Measurements from ENCODE around the gene PRKCZ.

Gene PRKCZ

GRCh38 chr1:2194319-2194897, 144.2 kb downstream of the PRKCZ start, which contains the start of gene FAAP20:
Gene FAAP20 (minus strand): TSS chr1:2194772. CDS start chr1:2194749, 23 bp downstream.
- peak; percentile 58 for DNase-seq (ENCODE audit: low read depth)

DNA sequence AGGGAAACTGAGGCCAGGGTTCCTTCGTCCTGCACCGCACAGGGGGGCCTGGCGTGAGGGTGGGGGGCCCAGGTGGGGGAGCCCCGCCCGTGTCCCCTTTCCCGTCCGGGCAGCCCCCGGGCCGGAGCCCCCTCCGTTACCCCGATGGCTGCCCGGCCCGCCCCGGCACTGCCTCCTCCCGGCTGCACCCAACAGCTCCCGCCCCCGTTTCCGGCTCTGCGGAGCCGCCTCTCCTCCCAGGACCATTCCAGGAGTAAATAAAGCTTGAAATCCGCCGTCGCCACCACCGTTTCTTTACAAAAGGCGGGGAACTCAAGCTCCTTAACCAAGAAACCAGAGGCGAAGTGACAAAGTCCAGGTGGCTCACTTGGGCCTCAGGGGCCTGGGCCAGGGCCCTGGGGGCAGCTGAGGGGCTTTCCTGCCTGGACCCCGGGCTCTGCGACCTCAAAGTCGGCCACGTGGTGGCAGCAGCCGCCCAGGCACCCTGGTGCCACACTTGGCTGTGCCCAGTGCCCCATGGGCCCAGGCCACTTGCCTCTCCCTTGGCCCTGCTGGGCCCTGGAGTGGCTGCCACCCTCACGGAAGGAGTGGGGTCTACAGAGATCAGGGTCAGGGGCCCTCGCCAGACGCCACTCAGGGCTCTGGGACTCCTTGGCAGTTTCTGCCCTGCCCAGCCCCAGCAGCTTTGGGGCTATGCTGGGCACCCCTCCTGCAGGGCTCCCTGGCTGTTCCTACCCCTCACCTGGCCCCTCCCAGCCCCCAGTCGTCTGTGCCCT, 144.9 kb downstream of the PRKCZ start:
- DNase-seq (ENCODE audit: low read depth), result peak; percentile 80

DNA sequence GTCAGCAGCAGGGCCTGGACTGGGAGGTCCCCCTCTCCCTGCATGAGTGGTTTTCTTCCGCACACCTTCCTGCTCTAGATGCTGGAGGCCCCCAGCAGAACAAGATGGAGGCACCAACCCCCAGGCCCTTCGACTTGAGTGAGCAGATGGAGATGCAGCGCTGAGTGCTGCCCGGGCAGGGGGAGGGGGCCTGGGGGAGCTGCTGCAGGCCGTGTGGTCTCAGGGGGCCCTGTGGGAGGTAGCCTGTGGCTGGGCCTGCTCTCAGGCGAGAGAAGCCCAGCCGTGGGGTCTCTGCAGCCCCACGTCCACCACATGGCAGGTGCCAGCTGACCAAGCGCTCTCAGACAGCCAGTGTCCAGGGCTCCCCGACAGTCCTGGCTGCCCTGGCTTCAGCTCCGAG, 145.6 kb downstream of the PRKCZ start:
- no peak for DNase-seq (ENCODE audit: low read depth)

DNA sequence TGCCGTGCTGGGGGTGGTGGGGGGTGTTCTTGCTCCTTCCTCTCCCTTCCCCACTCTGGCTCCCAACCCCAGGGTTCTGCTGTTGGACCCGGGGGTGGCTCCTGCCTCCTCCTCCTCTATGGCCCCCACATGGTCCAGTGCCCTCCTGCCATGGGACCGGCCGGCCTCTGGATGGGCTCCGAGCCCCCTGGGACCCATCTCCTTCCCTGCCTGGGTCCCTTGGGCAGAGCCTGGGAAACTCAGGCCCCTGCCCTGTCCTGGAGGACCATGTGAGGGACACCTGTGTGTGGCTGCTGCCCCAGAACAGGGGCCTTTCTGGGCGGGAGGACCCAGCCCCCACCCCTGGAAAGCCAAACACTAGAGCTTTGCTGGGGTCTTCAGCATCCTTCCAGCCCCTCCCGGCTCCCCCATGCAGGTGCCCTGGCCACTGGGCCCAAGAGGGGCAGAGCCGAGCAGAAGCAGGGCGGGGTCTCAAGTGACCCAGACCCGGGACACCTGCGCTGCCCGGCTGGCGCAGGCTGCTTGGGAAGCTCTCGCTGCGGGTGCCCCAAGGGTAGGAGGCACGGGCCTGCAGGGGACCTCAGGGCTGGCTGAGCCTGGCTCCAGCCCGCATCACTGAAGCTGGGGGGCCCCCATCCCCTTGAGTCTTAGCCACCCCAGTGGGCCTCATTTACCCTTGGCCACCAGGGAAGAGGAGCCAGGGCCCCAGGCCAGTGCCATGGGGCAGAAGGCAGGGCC, 146.9 kb downstream of the PRKCZ start:
- DNase-seq (ENCODE audit: low read depth), result no peak

DNA sequence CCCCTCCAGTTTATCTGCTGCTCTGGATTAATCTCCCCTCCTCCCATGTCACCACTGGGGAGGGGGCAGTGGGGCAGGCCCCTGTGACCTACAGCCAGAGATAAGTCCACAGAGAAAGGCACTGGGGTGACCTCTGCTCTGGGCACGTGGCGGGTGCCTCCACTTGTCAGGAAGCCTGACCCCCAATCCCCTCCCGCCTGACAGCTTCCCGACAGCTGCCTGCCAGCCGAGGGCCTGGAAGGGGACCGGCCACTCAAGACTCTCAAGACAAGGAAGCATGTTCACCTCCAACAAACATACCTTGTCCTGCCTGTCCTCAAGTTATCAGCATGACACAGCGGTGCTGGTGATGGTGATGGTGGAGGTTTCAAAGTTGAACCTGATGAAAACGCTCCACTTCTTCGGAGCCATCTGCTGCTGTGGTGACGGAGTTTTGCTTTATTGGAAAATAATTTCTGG, 147.5 kb downstream of the PRKCZ start:
- DNase-seq (ENCODE audit: low read depth), result no peak

GRCh38 chr1:2198571-2198970, 148.4 kb downstream of the PRKCZ start:
- DNase-seq (ENCODE audit: low read depth), result no peak

DNA sequence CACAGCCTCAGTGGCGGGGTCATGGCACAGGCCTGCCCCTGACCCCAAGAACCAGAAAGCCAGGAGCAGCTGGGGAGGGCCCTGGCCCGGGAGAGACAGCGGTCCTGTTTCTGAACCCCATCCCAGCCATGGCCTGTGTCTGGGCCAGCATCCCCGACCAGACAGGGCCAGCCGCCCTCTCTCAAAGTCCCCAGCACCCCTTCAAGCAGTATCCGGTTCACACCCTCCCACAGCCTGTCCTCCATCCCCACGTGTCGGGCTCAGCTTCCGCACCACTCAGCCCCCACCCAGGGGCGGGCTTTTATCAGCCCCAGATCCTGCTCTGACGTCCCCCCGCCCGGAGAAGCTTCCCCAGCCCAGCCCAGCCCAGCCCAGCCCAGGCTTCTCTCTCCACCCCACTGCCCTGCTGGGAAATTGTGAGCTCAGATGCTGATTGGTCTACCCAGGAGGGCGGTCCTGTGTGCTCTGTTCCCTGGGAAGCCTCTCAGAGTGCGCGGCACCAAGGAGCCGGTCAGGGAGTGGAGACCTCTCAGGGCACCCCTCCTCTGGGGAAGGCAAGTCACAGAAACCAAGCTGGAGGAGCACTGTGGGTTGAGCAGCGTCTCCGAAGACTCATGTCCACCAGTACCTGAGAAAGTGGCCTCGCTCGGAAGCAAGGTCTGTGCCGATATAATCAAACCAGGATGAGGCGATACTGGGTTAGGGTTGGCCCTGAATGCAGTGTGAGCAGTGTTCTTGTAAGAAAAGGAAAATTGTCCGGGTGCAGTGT, 149.0 kb downstream of the PRKCZ start:
- peak; percentile 73 for DNase-seq (ENCODE audit: low read depth)

DNA sequence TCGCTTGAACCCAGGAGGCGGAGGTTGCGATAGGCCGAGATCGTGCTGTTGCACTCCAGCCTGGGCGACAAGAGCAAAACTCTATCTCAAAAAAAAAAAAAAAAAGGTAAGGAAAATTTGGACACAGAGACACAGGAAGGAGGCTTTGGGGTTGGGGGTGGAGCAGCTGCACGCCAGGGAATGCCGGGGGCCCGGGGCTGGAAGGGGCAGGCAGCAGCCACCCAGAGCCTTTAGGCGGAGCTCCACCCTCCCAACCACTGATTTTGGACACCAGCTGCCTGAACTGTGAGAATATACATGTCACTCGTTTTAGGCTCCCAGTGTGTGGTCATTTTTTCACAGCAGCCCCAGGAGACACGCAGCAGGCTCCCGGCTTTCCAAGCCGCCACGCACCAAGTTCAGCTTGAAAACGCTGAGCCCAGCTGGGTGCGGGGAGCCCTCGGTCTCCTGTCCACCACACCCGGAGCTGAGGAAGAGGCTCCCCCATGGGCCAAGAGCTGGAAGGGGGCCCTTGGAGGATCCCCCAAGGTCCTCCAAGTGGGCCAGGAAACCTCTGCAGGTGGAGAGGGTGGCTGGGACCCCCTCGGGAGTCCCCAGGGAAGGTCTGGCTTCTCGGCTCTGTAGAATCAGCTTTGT, 150.2 kb downstream of the PRKCZ start:
- no peak for DNase-seq (ENCODE audit: low read depth)

GRCh38 chr1:2201062-2201461, 150.9 kb downstream of the PRKCZ start:
- no peak for DNase-seq (ENCODE audit: low read depth)

GRCh38 chr1:2202008-2202575, 151.9 kb downstream of the PRKCZ start:
- DNase-seq (ENCODE audit: low read depth), result no peak

DNA sequence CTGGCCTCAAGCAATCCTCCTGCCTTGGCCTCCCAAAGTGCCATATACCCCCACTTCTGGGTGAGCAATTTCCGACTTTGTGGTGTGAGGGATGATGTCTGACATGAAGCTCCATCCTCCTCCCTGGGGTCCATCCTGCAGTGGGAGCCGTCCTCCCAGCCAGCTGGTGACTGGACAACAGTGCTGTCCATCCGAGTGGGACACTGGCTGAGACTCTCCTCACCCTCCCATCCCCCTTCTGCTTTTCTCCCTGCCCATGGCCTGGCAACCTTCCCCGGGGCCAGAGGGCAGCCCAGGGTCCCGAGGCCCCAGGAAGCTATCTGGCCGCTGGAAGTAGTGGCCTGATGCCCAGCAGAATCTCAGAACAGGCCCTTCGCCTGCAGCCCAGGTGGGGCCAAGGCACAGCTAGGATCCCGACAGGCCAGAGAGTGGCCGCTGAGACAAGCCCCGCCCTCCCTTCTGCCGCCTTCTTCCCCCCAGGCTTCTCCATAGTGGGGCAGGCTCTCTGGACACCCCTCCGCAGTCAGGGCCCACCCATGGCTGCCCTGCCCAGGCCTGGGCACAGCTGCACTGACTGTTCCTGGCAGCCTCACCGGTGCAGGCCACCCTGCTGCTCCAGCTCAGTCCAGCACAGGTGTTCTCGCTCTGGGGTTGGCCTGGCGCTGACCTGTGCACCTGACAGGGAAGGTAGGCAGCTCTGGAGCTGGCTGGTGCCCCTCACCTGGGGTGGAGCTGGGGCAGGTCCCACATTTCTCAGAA, 152.8 kb downstream of the PRKCZ start:
- no peak for DNase-seq (ENCODE audit: low read depth)

- no peak for DNase-seq (ENCODE audit: low read depth)
These were observed 153.6 kb downstream of the PRKCZ start for GRCh38 chr1:2203671-2204414.

DNA sequence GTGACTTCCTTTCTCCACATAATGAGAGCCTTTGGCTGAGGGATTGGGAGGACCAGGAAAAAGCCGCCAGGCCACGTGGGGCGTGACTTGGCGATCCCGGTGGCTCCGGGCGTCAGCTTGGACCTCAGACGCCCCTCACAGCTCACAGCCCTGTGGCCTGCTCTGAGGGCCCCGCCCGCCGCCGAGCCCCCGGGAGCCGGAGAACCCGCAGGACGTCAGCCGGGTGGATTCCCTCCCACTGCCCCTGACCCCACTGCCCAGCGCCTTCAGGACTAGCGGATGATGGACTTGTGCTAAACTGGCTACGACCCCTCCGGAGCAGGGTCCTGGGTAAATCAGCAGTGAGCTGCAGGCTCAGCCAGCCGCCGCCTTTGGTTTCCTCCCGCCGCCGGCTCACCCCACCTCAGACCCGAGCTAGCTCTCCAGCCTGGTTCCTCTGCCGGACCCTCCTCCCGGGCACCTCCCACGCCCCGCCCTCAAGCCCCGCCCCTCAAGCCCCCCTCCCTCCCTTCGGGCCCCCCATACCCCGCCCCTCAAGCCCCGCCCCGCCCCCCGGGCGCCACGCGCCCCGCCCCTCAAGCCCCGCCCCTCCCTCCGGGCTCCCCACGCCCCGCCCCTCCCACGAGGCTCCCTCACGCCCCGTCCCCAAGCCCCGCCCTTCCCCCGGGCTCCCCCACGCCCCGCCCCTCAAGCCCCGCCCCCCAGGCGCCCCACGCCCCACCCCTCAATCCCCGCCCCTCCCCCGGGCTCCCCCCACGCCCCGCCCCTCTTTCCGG, 154.4 kb downstream of the PRKCZ start:
- no peak for DNase-seq (ENCODE audit: low read depth)

GRCh38 chr1:2205191-2205952, 155.2 kb downstream of the PRKCZ start:
- DNase-seq (ENCODE audit: low read depth), result peak; percentile 85

DNA sequence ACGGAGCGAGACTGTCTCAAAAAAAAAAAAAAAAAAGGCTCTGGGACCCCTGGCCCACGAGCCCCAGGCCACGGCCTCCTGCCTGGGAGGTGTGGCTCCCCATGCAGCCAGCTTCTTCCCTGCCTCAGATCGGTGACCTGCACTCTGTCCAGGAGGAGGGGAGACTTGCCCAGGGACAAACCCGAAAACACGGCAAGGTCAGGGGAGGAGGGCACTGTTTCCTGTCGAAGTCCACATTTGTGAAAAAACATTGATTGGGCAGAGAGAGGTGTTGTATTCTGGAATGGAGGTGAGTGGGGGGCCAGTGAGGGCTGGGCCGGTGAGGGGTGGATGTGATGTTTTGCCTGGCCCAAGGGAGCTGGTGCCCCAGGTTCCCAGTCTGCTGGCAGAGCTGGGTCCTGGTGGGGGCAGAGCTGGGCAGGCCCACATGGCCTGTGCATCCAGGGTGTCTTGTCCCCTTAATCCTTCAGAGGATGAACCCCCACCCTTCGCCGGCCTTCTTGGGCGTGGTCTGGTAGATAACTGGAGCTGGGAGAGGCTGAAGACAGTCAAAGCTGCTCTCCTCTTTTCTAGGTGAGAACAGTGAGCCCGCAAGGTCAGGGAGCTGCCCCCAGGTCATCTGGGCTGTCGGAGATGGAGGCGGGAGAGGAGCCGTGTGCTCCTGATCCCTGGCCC, 156.7 kb downstream of the PRKCZ start:
- no peak for DNase-seq (ENCODE audit: low read depth)

- no peak for DNase-seq (ENCODE audit: low read depth)
These were observed 158.4 kb downstream of the PRKCZ start for GRCh38 chr1:2208309-2209239.

All from stimulated activated CD8-positive, alpha-beta memory T cell treated with anti-CD3 and anti-CD28 coated beads, Interleukin-4, amount 100 ng/mL, for 24 hours (primary cell).